Posterior cingulate gyrus (tissue), 11 donors: ENCODE results near the gene POLDIP3.

Experiments used
- DNase-seq, 10 donors: peaks; one replicate each; pipeline versions ENCODE4 v3.0.0 to v3.0.0-alpha.2; 2020 to 2021; ENCODE audit warnings: mixed read lengths in 3 of 10
- intact Hi-C: fragments of 100-400 bp; cut with DNase I; formaldehyde crosslinking; loops from one replicate; pipeline ENCODE4 v1.15.1; 2023

The POLDIP3 gene, protein sequence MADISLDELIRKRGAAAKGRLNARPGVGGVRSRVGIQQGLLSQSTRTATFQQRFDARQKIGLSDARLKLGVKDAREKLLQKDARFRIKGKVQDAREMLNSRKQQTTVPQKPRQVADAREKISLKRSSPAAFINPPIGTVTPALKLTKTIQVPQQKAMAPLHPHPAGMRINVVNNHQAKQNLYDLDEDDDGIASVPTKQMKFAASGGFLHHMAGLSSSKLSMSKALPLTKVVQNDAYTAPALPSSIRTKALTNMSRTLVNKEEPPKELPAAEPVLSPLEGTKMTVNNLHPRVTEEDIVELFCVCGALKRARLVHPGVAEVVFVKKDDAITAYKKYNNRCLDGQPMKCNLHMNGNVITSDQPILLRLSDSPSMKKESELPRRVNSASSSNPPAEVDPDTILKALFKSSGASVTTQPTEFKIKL

DNA sequence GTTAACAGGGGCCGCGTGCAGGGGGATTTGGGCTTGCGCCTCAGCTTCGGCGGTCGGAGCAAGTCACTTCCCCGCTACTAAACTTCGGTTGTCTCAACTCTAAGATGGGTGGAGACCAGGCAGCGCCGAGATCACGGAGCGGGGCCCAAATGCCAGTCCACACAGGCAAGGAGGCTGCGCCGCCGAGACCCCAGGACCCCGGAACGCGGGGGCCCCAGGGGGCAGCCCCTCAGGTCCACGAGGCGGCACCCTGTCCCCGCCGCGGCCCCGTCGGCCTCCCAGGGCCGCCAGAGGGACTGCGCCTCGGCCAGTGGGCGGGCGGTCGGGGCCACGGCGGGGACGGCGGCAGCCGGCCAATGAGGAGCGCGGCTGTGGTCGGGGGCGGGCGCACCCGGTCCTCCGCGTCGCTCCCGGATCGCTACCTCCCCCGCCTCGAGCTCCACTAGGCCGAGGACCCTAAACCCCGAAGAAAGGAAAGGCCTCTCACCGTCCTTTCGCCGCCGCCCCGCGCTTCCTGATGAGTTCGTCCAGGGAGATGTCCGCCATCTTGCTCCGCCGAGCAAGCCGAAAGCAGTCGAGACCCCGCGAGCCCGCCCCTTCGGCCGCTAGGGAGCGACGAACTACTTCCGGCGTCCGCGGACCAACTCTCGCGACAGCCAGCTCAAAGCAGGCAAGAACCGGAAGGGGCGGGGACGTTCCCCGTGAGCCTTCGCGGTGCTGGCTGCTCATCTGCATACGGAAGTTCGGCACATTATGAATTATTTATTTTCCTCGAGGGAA lies at the start of gene POLDIP3:
TSS of gene POLDIP3 (minus strand) at position 572 of the 780 bp plus-strand sequence. CDS start at position 546, 26 bp downstream.
- peak; percentile 99 to 100 (median 99) for DNase-seq
- intact Hi-C loops: loop anchor here (2.0 kb wide), 1 partner anchor 34 kb away; the partner anchor contains the start of gene CYB5R3

DNA sequence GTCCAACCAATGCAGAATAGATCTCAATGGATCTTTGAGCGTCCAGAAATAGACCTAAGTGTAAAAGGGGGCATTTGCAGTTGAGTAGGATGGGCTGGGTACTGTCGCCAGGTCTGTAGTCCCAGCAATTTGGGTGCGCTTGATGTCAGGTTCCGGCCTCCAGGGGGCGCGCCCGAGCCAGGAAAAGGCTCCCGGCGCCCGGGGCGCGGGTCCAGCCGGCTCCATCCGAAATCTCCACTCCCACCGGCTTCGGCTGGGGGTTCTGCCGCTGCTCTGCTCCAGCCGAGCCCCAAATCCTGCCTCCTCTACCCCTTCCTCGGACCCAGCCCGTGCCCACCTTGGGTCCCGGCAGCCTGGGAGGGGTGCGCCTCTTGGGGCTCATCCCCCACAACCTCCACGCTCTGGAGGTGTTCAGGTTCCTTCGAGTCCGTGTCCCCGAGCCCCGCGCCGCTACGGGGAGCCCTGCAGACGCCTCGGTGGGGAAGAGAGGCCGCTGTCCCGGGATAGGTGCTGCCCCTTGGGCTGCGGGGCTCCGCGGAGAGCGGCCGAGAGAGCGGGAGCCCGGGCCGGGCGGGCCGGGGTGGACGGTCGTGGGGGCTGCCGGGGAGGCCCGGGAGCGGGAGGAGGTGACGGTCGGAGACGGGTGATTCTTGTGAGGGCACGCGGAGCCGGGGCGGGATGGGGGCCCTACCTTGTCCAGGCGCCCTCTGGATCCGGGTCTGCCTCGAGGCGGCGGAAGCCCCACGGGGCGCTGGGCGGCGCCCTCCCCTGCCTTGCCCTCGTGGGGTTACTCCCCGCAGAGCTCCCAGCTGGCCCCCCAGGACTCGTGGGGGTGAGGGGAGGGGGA lies 47.5 kb upstream of the POLDIP3 start:
- intact Hi-C loops: loop anchor here (10.0 kb wide), 1 partner anchor 123 kb away; no protein-coding TSS in a partner anchor
- peak; percentile 58 to 97 (median 83) for DNase-seq

DNA sequence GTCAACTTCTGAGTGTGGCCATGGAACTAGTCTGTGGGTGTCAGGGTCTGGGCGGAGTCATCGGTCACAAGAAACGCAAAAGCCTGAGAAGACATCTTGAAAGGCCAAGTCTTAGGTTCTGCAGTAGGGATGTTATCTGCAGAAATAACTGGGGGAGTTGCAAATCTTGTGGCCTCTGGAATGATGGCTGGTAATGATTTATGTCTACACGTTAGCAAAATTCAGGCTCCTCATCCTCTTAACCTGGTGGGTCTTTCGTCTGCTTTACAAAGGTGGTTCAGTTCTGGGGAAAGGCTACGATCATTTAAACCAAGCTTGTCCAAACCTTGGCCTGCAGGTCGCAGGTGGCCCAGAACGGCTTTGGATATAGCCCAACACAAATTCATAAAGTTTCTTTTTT lies 41.9 kb upstream of the POLDIP3 start:
- intact Hi-C loops: no loop called here
- DNase-seq: peak in 1 of 10 donors; percentile 24

DNA sequence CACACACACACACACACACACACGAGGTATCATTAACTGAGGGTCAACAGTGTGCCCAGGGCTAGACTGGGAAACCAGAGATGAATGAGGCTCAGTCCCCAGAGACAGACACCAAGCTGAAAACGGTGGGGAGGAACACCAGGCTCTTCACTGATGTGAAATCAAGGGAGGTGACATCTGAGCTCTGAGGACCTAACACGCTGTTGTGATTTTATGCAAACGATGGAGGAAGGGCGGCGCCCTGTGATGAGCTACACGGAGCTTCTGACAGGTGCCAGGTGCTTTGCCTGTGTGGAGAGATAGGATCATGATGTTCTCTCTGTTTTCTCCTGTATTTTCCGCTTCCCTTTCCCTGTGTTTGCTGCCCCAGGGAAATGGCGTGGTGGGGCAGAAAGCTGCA lies 41.0 kb upstream of the POLDIP3 start:
- DNase-seq: peak in 1 of 10 donors; percentile 30
- intact Hi-C loops: no loop called here

DNA sequence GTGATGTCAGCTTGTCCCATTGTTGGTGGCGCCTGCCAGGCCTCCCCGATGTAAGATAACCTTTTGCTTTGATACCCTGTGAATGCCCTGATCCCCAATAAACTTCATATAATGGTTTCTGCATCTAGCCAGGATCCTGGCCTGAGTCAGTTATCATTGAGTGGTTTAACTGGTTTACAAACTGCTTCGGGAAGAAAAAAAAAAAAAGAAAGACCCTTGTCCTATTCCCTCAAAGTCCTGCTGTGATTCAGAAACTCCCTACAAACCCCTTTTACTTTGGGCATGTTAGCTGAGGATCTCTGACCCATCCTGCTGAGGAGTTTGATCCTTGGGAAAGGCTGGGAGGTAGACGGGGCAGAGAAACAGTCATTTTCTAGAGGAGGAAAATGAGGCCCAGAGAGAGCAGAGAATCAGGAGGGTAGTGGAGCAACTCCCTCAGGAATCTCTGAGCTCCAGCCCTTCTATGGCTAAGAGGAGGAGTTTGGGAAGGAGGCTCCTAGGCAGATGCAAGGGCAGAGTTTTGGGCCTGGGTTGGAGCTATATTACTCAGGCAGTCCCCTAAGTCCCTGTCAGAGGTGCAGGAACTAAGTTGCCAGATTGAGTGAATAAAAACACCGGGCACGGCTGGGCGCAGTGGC lies 39.9 kb upstream of the POLDIP3 start:
- intact Hi-C loops: no loop called here
- DNase-seq: peak in 1 of 10 donors; percentile 47

DNA sequence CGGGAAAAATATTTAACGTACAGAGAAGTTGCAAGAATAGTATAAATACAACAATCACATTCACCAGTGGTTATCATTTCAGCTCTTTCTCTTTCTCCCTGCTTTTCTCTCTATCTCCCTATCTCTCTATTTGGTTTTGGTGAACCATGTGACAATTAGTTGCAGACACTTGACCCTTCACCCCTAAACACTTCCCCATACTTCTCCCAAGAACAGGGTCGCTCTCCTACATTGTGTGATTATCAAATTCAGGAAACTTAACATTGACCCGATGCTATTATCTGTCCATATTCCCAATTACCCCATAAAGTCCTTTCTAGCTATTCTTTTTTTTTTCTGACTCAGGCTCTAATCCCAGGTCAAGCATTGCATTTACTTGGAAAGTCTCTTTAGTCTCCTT lies 39.3 kb upstream of the POLDIP3 start:
- DNase-seq: no peak
- intact Hi-C loops: no loop called here

DNA sequence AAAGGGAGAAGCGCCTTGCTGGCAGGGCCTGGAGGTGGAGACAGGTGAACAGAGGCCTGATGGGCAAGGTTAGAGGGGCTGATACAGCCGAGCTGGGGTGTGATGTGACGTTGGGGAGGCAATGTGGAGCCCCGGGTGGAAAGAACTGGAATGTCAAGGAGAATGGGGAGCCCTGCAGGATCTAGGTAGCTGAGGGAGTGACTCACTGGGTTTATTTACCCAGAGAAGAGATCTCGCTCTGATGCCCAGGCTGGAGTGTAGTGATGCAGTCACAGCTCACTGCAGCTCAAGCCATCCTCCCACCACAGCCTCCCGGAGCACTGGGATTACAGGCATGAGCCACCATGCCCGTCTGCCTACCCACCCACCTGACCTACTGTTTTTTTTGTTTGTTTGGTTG lies 36.5 kb upstream of the POLDIP3 start:
- no peak for DNase-seq
- intact Hi-C loops: no loop called here

DNA sequence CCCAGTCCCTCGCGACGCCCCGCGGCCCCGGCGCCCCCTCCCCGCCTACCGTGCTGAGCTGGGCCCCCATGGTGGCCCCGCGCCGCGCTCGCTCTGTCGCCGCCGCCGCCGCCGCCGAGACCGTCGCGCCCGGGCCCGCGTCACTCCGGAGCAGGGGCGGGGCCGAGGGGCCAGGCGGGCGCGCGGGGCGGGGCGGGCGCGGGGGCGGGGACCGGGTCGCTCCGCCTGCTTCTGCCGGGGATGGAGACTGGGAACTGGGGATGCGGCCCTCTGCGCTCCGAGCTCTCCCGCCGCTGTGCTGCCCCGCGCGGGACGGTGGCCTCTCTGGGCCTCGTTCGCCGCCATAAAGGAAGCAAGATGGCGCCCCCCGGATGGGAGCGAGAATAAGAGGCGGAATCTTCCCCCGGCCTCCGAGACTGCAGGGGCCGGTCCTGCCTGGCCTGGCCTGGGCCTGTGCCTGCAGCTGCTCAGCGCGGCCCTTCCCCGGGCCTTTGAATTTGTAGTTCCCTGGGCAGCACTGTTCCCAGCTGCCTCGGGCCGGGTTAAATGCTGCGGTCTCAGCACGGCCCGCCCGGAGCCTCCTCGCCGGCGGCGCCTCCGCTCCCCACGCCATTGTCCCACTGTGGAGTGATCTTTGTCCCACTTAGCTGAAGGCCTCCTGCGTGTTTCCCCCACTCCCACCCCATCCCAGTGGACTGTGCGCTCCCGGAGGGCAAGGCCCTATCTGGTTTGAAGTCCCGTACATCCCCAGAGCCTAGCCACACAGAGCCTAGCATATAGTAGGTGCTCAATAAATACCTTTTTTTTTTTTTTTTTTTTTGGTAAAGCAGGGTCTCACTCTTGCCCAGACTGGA lies 34.8 kb upstream of the POLDIP3 start, which contains the start of gene CYB5R3:
TSS of gene CYB5R3 (minus strand) at position 147 of the 854 bp plus-strand sequence. CDS start at position 70, 77 bp downstream.
- DNase-seq: peak; percentile 71 to 97 (median 82)
- intact Hi-C loops: loop anchor here (2.0 kb wide), 1 partner anchor 35 kb away; the partner anchor contains the start of gene POLDIP3

DNA sequence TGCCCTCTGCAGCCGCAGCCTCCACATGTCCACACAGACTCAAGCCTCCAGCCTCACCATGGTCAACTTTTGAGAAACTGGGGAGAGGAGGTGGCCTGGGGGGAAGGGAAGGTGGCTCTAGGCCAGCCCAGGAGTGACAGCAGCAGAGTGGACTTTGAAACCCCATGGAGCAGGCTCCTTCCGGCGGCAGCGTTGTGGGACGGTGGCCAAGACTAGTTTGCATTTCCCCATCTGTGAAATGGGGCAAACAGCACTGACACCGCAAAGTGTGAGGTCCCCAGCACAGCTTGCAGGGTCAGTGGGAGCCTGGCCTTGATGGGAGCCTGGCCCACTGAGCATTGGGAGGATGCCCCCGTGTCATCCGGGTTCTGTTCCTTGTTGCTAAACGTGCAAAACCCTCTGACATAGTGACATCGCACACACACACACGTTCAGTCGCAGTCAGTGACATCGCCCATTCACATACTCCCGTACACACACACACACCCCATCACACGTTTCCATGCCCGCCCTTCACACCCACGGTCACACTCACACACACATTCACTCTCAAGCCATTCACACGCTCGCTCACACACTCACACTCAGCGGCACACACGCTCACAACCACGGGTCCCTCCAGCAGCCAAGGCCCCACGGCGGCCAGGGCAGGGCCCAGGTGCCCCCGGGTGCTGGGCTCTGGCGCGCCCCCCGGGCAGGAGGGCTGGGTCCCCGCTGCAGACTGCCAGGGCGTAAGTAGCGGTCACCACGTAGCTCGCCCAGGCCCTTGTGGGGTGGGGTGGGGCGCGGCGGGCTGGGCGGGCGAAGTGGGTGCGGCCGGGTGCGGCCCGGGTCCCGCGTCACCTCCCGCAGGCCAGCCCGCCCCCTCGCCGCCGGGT lies 33.9 kb upstream of the POLDIP3 start:
- peak in 4 of 10 donors; percentile 23 to 89 (median 56) for DNase-seq

DNA sequence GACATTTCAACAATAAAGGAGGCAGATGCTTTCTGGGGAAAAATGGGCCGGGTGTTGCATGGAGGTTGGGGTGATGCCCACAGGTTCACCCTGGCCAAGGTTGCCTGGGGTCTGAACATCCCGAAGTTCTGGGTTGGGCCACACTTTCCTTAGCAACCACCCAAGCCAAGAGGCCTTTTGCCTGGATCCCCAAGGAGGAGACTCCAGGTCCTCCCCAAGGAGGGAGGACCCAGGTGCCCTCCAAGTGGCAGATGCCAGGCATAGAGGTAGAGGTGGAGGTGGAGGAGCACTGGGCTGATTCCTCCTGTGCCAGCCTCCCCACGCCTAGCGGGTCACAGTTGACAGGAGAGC lies 33.3 kb upstream of the POLDIP3 start:
- no peak for DNase-seq
- intact Hi-C loops: loop anchor here (2.0 kb wide), 1 partner anchor 33 kb away; the partner anchor contains the start of gene POLDIP3

More for the DNA sequence above, 33.9 kb upstream of the POLDIP3 start:
- intact Hi-C loops: loop anchor here (2.0 kb wide), 1 partner anchor 34 kb away; the partner anchor contains the start of gene POLDIP3

DNA sequence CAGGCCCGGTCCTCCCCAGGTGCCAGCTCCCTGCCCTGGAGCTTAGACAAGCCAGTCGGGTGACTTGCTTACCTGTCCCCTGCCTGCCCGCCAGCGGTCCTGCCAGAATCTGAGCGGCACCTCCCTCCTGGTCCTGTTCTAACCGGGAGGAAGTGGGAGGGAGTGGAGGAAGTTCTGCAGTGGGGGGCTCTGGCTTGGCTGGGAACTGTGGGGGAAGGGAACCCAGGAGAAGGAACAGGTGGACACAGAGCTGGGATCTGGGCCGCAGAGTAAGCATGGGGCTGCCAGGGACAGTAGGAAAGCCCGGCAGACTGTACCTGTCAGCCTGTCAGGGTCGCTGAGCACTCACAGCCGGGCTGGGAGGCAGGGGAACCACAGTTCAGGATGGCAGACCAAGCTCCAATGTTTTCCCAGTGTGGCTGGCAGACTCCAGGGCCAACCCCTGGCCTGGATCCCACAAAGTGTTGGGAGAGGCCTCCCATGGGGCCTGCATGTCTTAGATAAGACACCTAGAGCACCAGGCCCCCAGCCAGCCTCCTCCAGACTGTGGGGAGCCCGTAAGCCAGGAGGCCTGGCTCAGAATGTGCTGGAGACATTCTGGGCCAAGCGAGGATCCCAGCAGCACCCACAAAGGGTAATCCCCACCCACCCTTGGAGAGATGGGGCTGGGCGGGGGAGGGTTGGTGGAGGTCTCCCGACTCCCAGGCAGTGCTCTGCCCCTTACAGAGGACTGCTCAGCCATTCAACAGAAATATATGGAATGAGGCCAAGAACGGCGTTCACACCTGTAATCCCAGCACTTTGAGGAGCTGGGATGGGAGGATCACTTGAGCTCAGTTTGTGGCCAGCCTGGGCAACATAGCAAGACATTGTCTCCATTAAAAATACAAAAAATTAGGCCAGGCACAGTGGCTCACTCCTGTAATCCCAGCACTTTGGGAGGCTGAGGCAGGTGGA lies 32.2 kb upstream of the POLDIP3 start:
- DNase-seq: no peak
- intact Hi-C loops: no loop called here

DNA sequence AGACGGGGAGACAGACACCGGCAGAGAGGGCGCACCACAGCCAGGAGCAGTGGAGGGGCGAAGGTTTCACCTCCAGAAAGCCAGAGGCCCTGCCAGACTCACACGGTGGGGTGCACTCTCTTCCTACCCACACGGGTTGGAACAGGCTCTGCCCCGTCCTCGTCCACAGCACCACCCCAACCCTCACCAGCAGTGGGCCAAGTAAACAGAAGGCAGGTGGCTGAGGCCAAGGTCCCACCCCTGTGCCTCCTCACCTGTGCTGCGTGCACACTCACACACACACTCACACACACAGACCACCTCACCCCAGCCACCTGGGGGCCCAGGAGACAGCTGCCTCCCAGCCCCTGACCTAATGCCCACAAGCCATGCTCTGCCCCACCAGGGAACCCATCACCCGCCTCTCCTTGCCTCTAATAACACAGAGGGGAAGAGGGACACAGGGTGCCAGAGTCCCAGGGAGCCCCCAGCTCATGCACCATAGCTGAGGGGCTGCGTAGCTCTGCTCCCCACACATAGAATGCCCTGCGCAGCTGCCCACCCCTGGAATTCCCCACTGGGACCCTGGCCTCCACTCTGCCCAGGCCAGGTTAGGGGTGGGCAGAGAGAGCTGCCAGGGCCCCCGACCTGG lies 31.4 kb upstream of the POLDIP3 start:
- DNase-seq: no peak
- intact Hi-C loops: no loop called here

DNA sequence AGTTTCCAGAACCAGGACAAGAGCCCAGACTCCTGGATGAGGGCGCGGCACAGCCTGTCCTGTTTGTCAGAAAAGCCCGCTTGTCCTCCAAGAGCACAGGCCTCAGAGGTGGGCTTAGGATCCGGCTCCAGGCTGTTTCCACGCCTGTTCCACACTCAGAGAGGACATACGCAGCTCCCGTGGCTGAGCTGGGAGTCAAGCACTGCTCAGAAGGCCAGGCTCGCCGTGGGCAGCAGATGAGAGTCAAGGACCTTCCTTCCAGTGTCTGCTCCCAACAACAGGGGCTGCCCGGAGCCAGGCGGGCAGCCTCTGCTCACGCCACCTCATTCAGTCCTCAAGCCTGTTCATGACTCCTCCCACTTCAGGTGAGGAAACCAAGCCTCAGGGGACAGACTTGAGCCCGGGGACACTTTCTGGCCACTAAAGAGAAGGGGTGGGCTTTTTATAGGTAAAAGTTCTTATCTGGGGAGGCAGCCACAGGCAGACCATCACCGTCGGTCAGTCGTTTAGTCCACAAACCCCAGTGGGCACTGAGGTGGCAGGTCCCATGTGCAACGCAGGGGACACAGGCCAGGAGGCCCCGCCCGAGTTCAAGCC lies 30.8 kb upstream of the POLDIP3 start:
- intact Hi-C loops: no loop called here
- DNase-seq: no peak

DNA sequence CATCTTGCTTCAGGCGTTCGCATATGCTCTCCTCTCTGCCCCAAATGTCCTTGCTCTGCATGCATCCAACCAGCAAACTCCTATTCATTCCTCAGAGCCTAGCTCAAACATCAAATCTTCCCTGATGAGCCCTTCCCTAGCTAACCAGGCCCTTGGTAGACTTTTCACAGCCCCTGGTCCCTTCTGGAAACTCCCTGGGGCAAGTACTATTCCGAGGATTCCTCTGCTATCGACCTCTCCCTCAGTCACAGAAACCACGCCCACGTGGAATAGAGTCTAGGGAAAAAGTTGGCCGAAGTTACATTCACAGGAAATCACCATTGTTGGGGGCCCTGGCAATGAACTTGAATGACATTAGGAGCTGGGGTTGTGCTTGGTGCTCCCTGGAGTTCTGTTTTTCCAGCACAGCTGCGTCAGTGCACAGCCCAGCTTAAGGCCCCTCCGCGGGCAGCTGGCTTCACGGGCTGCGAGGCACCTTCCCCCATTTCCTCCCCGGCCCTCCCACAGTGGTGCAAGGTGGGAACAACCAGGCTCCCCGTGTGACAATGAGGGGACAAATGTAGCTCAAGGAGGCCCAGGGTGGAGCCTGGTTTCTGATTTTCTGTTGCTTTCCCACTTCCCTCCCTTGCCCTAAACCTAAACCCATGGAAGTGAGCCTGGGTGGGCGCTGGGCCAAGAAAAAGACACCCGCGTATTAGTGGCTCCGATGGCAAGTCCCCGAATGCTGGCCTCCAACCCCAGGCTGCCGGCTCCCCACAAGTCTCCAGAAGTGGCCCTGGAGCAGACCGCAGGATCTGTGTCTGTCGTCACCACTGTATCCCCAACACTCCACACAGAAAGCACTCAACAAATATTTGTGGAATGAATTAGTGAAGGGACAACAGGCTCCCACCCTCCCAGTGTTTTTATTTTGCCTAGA lies 30.0 kb upstream of the POLDIP3 start:
- intact Hi-C loops: no loop called here
- peak in 1 of 10 donors; percentile 42 for DNase-seq
